HG03378 (cell line): Measurements from ENCODE around the gene VCX2.
"Not testable (repeated sequence)": the region's sequence is repeated elsewhere in the genome, so short reads cannot be mapped to it uniquely, and the experiment has no call there.

ENCODE experiments used
- ATAC-seq: cut with Tn5 transposase; IDR thresholded peaks from one replicate; pipeline ENCODE4 v1.9.1; 2021; ENCODE audit warnings: mild to moderate bottlenecking, moderate library complexity; ENCODE audit not compliant: unreplicated experiment

The VCX2 gene

DNA sequence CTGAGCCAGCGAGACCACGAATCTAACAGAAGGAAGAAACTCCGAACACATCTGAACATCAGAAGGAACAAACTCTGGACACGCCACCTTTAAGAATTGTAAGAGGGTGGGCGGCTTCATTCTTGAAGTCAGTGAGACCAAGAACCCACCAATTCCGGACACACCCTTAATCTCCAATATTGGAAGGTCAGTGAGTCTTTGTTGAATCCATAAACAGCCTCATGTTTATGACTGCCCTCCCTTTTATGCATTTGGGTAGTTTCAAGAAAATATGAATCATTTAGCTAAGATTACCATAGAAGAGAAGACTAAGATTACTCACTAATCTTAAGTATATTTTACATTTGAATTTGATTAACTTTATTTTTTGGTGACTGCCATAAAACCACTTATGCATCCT is 48.5 kb downstream of the VCX2 start:
- ATAC-seq = no peak

- not testable (repeated sequence) for ATAC-seq
Observed at GRCh38 chrX:8121391-8121790, 49.7 kb downstream of the VCX2 start.
